NCI-H1930 (cell line): ENCODE measurements around the gene FAM83C.

Source experiments
- DNase-seq, 2 experiments: peaks; one replicate each; lab custom pipeline; 2025; lab: John Stamatoyannopoulos, UW

FAM83C gene

GRCh38 chr20:35298264-35298663 is 6.0 kb upstream of the FAM83C start:
- no peak for DNase-seq

GRCh38 chr20:35297740-35298139 is 5.5 kb upstream of the FAM83C start:
- no peak for DNase-seq

DNA sequence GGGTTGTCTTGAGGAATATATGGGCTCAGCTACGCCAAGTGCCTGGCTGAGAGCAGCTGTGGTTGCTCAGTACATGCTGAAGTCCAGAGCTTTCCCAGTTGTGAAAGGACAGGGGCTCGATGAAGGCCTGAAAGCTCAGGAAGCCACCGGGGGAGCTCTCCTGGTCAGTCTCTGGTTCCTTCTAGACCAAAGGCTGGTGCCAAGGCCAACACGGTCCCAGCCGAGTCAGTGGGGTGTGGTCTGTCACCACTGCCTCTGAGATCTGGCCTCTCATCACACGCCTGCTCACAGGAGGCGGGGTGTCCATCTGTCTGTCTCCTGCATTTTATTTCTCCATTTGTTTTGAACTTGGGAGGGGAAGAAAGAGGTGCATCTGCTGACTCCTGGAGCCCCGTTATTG is 4.9 kb upstream of the FAM83C start:
- DNase-seq: no peak

- DNase-seq: no peak
Observed at GRCh38 chr20:35296101-35296554, 3.9 kb upstream of the FAM83C start.

DNA sequence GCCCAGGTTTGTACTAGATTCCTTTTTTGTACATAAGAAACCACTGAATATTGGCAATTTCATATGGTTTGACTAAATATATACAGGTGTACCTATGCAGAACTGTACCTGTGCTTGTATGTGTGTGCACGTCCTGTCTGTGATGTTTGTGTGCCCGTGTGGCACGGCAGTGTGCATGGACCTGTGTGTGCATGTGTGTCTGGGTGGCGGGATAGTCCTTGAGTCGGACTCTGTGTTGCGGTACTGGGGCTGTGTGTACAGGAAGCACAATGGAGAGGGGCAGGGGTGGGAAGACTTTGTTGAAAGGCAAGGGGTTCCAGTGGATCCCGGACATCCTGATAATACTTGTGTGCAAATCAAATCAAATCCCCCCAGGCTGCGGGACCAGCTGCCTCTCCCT is 3.4 kb upstream of the FAM83C start:
- DNase-seq: no peak

DNA sequence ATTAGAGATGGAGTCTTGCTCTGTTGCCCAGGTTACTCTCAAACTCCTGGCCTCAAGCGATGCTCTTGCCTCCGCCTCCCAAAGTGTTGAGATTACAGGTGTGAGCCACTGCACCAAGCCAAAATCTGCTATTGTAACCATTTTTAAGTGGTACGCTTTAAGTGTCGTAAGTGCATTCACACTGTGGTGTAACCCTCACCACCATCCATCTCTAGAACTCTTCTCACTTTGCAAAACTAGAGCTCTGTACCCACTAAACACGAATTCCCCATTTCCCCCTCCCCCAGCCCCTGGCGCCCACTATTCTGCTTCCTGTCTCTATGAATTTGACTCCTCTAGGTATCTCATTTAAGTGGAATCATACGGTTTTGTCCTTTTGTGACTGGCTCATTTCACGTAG is 2.8 kb upstream of the FAM83C start:
- DNase-seq: no peak

- no peak for DNase-seq
Observed at GRCh38 chr20:35294293-35294685, 2.1 kb upstream of the FAM83C start.

- no peak for DNase-seq
Observed at GRCh38 chr20:35293303-35294292, 1.4 kb upstream of the FAM83C start.

DNA sequence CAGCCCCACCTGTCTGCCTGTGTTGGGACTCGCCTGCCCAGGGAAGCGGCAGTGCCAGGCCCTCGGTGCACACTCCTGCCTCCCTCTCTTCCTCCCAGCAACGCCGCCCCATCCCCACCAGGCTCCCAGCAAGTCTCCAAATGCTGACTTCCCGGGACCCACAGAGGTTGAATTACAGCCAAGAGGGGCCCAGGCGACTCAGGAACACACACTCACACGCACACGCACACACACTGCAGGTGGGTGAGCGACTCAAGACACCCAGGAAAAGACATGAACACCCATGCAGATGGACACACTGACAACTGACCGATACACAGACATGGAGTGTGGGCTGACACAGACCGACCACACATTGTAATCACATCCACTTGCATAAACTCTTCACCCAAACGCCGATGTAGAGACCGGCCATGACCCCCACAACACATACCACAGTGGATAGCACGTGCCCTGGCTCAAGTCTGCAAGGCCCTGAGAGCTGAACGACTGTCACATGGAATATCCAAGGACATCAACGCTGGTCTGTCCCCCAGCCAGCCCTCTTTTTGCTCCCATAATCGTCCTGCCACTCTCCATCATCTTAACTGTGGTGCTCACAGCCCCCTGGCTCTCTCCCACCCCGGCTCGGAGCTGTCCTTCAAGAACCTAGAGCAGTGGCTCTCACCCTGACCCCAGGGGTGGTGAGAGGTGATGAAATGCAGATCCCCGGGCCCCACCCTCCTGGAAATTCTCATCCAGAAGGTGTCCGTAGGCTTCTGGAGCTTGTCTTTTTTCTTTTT is 470 bp upstream of the FAM83C start:
- no peak for DNase-seq

- DNase-seq: no peak
Observed at GRCh38 chr20:35290887-35291417, 1.3 kb downstream of the FAM83C start.

DNA sequence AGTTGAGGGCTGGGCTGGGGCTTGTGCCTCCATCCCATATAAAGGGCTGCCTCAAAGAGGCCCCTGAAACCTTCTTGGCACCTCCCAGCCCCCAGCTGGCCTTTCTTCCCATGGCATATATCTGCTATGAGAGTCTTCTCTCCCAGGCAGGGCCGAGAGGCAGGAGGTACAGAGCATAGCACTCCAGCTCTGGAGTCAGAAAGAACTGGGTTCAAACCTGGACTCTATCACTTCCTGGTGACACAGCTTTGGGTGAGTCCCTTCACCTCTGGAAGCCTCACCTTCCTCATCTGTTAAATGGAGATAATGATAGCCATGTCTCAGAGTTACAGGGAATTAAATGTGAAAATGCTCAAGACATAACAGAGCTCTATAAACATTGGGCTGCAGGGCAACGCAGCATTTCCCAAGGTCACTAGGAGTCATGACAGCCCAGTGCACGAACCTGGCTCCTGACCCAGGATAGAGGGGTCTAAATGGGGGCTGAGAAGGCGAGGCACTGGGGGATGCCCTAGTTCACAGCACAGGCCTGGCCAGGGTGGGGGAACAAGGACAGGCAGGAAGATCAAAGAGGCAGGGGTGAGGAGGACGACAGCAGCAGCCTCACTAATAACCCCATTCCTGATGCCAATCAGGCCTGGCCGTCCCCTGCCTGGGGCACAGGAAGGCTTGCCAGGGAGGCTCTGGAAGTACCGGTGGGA is 1.9 kb downstream of the FAM83C start:
- DNase-seq: no peak

DNA sequence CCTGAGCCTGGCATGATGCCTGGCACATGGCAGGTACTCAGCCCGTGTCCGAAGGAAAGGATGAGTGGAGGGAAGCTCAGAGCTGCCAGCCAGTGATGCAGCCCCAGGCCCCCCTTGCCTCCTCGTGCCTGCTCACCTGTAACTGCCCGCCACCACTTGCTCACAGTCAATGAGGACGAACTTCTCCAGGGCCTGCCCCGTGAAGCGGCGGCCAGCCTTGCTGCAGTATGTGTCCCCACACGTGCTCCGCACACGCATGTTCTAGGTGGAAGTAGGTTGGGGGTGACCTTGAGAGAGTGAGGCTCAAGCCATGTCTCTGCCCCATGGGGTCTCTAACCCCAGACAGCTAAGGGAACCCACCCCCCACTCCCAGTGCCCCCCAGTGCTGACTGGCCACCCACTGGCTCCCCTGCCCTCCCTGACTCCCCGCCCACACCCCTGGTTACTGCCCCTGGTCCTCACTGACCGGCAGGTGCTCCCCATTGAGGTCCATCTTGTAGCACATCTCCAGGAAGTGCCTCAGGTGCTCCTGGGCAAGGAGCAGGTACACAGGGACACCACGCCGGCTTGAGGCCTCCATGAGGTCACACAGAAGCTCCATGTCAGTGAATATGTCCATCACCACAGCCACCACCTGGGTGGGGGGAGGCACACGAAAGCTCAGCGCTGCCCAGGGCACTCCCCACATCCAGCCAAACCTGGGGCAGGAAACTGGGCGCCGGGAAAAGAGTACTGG is 3.7 kb downstream of the FAM83C start:
- no peak for DNase-seq

GRCh38 chr20:35287509-35288324 is 4.5 kb downstream of the FAM83C start:
- no peak for DNase-seq

- no peak for DNase-seq
Observed at GRCh38 chr20:35286899-35287508, 5.2 kb downstream of the FAM83C start.

DNA sequence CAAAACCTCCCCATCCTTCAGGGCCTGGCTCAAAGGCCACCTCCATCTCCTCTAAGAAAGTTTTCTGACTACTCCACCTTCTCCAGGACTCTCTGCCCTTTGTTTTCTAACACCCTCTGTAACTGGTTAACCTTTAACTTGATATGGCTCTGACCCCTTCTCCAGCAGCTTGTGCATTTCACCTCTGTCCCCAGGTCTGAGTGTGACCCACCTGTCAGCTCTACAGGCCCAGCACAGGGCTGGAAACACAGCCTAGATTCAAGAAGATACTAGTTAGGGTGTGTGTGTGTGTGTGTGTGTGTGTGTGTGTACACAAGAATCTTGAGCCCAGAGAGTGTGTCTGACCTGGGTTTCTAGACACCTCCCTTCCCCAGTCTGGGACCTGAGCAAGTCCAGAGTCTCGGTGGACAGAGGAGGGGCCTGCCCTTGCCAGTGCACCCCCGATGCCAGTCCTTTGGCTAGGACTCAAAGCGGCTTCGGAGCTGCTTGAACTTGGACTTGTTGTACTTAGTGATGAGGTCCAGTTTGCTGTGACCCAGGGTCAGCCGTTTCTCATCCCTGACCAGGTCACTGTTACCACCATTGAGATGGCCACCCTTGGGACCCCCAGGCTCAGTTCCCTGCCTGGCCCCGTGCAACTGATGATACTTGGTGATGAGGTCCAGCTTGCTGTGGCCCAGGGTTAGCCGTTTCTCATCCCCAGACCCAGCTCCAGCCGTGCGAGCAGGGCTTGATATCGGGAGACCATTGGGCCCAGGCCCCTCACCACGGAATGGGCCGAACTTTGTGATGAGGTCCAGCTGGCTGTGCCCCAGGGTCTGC is 5.9 kb downstream of the FAM83C start:
- DNase-seq: no peak

- DNase-seq: no peak
Observed at GRCh38 chr20:35285806-35286076, 6.5 kb downstream of the FAM83C start.

DNA sequence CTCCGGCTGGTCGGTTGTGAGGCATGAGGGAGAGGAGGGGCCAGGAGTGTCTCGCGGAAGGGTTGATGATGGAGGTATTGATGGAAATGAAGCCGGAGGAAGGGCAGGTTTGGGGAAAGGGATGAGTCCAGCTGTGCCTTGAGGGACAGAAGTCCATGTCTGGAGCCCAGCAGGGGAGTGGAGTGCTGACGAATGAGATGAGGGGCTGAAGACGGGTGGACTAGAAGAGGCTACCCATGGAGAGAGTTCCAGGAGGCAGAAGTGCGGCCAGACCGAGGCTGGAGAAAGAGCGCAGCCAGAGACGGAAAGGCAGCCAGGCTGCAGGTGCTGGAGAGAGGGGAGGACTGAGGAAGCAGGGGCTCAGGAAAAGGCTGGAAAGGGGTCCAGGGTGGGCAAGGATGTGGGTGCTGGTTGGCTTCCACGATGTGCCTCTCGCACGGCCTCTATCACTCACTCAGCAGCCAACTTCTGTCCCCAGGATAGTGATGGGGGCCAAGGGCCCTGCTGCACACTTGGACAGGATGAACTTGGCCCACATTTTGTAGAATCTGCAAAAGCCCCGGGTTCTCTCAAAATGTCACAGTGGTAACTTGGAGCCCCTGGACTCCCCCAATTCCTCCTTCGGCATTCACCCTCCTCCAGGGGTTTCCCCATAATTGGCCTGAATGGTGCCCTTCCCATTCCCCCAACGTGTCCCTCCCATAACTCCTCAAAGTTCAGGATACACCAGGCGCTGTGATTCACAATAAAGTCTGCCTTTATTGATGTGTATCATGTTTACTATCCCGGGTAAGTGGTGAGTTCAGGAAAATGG is 7.0 kb downstream of the FAM83C start:
- no peak for DNase-seq

DNA sequence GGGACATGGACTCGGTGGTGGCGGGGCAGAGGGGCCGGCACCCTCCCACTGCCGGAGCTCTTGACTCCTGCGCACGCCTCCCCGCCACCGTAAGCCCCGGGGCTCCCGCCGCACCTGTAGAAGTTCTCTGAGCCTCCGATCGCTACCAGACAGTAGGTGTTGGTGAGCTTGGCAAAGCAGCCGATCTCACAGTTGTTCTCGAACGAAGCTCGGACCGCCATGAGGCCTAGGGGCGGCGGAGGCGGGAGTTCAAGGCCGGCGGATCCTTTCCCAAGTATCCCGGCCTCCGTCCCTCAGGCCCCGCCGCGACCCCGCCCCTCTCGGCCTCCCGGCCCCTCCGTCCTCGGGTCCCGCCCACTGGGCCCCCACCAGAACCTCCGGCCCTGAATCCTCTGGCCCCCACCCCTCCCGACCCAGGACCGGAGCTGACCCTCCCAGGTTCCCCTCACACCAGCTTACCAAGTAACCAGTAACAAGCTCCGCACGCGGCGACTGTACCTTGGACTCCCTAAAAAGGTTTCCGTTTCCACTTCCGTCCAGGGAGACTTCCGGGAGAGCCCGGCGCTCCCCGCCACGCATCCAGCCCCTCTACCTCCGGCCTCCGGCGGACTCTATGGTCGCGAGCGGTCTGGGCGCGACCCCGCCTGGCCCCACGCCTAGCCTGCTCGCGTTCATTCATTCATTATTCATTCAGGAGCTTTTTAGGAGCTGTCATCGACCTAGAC is 7.8 kb downstream of the FAM83C start, which contains the start of gene EIF6:
TSS of gene EIF6 (minus strand) at position 506 of the 725 bp plus-strand sequence. CDS start at position 221, 285 bp downstream.
- DNase-seq: peak; percentile 77 to 86
